ENCODE data around the gene TATDN2. TPM values are rescaled to one million over a fixed set of nuclear protein-coding genes. Genes with fewer than 3 reads are reported as not detected.

Gene TATDN2
- total RNA-seq: 70.9 and 74.4 TPM in 2 replicates

- DNase-seq: peak; percentile 98
- Mint-ChIP-seq H3K9me3 (peaks cover 20% of the 10 kb centered on the region), H3K27me3 (no peaks in the 10 kb centered on the region), H3K36me3 (ENCODE audit: low read depth) (peaks cover 74% of the 10 kb centered on the region), H3K4me3 (peak within 1 kb of the TSS; percentile 92), H3K4me1 (peaks cover 46% of the 10 kb centered on the region), H3K27ac (peak within 1 kb of the TSS; percentile 98)
- intact Hi-C loops (cut with micrococcal nuclease): loop anchor here (2.0 to 10.0 kb wide), 5 partner anchors 84 to 852 kb away; partner anchors contain the start of genes CRELD1, IRAK2, JAGN1 and RPUSD3
These were observed at the start of gene TATDN2 for GRCh38 chr3:10248184-10248983. TATDN2 (plus strand) TSS chr3:10248459; CDS start chr3:10249201, 742 bp downstream.

- peaks cover 71% of the 10 kb centered on the region for H3K4me1 Mint-ChIP-seq
- peak overlapping the region; percentile 90 for H3K27ac Mint-ChIP-seq
- intact Hi-C loops (cut with micrococcal nuclease): loop anchor here (1.0 to 2.0 kb wide), 2 partner anchors 8 to 34 kb away; partner anchors contain the start of gene IRAK2
- peak; percentile 93 for DNase-seq
- no peaks in the 10 kb centered on the region for H3K9me3 Mint-ChIP-seq
- peaks cover 14% of the 10 kb centered on the region for H3K36me3 Mint-ChIP-seq (ENCODE audit: low read depth)
- peak overlapping the region; percentile 61 for H3K4me3 Mint-ChIP-seq
- no peaks in the 10 kb centered on the region for H3K27me3 Mint-ChIP-seq
These were observed 49.3 kb upstream of the TATDN2 start for GRCh38 chr3:10198761-10199649.

- no peaks in the 10 kb centered on the region for H3K27me3 Mint-ChIP-seq
- peaks cover 32% of the 10 kb centered on the region for H3K36me3 Mint-ChIP-seq (ENCODE audit: low read depth)
- no peak overlapping the region for H3K27ac Mint-ChIP-seq
- peaks cover 36% of the 10 kb centered on the region for H3K4me1 Mint-ChIP-seq
- H3K9me3 Mint-ChIP-seq: no peaks in the 10 kb centered on the region
- no peak for DNase-seq
- intact Hi-C loops (cut with micrococcal nuclease): loop anchor here (2.0 kb wide), 1 partner anchor 16 kb away; no protein-coding TSS in a partner anchor
- no peak overlapping the region for H3K4me3 Mint-ChIP-seq
These were observed 43.3 kb upstream of the TATDN2 start for GRCh38 chr3:10204921-10205320.

GRCh38 chr3:10205451-10206165 is 42.7 kb upstream of the TATDN2 start:
- no peaks in the 10 kb centered on the region for H3K9me3 Mint-ChIP-seq
- intact Hi-C loops (cut with micrococcal nuclease): loop anchor here (2.0 kb wide), 1 partner anchor 17 kb away; no protein-coding TSS in a partner anchor
- H3K36me3 Mint-ChIP-seq (ENCODE audit: low read depth): peaks cover 33% of the 10 kb centered on the region
- DNase-seq: no peak
- no peaks in the 10 kb centered on the region for H3K27me3 Mint-ChIP-seq
- peak overlapping the region; percentile 19 for H3K27ac Mint-ChIP-seq
- H3K4me3 Mint-ChIP-seq: no peak overlapping the region
- peaks cover 32% of the 10 kb centered on the region for H3K4me1 Mint-ChIP-seq

- Mint-ChIP-seq H3K27me3 (no peaks in the 10 kb centered on the region), H3K36me3 (ENCODE audit: low read depth) (peaks cover 33% of the 10 kb centered on the region), H3K4me3 (no peak overlapping the region), H3K4me1 (peaks cover 30% of the 10 kb centered on the region), H3K9me3 (no peaks in the 10 kb centered on the region), H3K27ac (peak overlapping the region; percentile 19)
- intact Hi-C loops (cut with micrococcal nuclease): no loop called here
- no peak for DNase-seq
These were observed 42.1 kb upstream of the TATDN2 start for GRCh38 chr3:10206166-10206511.

GRCh38 chr3:10213156-10213792 is 35.0 kb upstream of the TATDN2 start:
- peaks cover 3% of the 10 kb centered on the region for H3K9me3 Mint-ChIP-seq
- H3K4me3 Mint-ChIP-seq: no peak overlapping the region
- no peak for DNase-seq
- H3K27ac Mint-ChIP-seq: no peak overlapping the region
- intact Hi-C loops (cut with micrococcal nuclease): no loop called here
- H3K27me3 Mint-ChIP-seq: no peaks in the 10 kb centered on the region
- H3K4me1 Mint-ChIP-seq: peaks cover 6% of the 10 kb centered on the region
- peaks cover 46% of the 10 kb centered on the region for H3K36me3 Mint-ChIP-seq (ENCODE audit: low read depth)

- Mint-ChIP-seq H3K27ac (no peak overlapping the region), H3K4me1 (peaks cover 17% of the 10 kb centered on the region), H3K36me3 (ENCODE audit: low read depth) (peaks cover 44% of the 10 kb centered on the region), H3K9me3 (peaks cover 3% of the 10 kb centered on the region), H3K4me3 (no peak overlapping the region), H3K27me3 (no peaks in the 10 kb centered on the region)
- no peak for DNase-seq
- intact Hi-C loops (cut with micrococcal nuclease): no loop called here
These were observed 32.5 kb upstream of the TATDN2 start for GRCh38 chr3:10215578-10216368.

- Mint-ChIP-seq H3K4me1 (peaks cover 29% of the 10 kb centered on the region), H3K4me3 (no peak overlapping the region), H3K27me3 (no peaks in the 10 kb centered on the region), H3K36me3 (ENCODE audit: low read depth) (peaks cover 49% of the 10 kb centered on the region), H3K9me3 (peaks cover 3% of the 10 kb centered on the region), H3K27ac (no peak overlapping the region)
- intact Hi-C loops (cut with micrococcal nuclease): no loop called here
- DNase-seq: no peak
These were observed 30.9 kb upstream of the TATDN2 start for GRCh38 chr3:10217359-10217758.

- H3K36me3 Mint-ChIP-seq (ENCODE audit: low read depth): peaks cover 57% of the 10 kb centered on the region
- H3K27ac Mint-ChIP-seq: peak overlapping the region; percentile 7
- intact Hi-C loops (cut with micrococcal nuclease): loop anchor here (10.0 kb wide), 2 partner anchors 195 to 235 kb away; partner anchors contain the start of genes EMC3 and FANCD2
- DNase-seq: no peak
- H3K27me3 Mint-ChIP-seq: no peaks in the 10 kb centered on the region
- peaks cover 48% of the 10 kb centered on the region for H3K4me1 Mint-ChIP-seq
- H3K9me3 Mint-ChIP-seq: peaks cover 6% of the 10 kb centered on the region
- no peak overlapping the region for H3K4me3 Mint-ChIP-seq
These were observed 28.5 kb upstream of the TATDN2 start for GRCh38 chr3:10219737-10220136.

- intact Hi-C loops (cut with micrococcal nuclease): loop anchor here (2.0 to 10.0 kb wide), 4 partner anchors 81 to 239 kb away; partner anchors contain the start of genes BRK1, EMC3 and FANCD2
- peaks cover 70% of the 10 kb centered on the region for H3K4me1 Mint-ChIP-seq
- H3K9me3 Mint-ChIP-seq: peaks cover 4% of the 10 kb centered on the region
- H3K36me3 Mint-ChIP-seq (ENCODE audit: low read depth): peaks cover 46% of the 10 kb centered on the region
- no peaks in the 10 kb centered on the region for H3K27me3 Mint-ChIP-seq
- DNase-seq: peak; percentile 83
- H3K4me3 Mint-ChIP-seq: peak overlapping the region; percentile 36
- H3K27ac Mint-ChIP-seq: peak overlapping the region; percentile 89
These were observed 24.3 kb upstream of the TATDN2 start for GRCh38 chr3:10223676-10224639.

GRCh38 chr3:10224794-10225665 is 23.2 kb upstream of the TATDN2 start:
- intact Hi-C loops (cut with micrococcal nuclease): loop anchor here (1.0 to 10.0 kb wide), 6 partner anchors 32 to 240 kb away; partner anchors contain the start of genes BRK1, EMC3, FANCD2 and IRAK2

More at GRCh38 chr3:10224794-10225665, 23.2 kb upstream of the TATDN2 start:
- no peaks in the 10 kb centered on the region for H3K27me3 Mint-ChIP-seq
- H3K27ac Mint-ChIP-seq: peak overlapping the region; percentile 89
- H3K4me1 Mint-ChIP-seq: peaks cover 69% of the 10 kb centered on the region
- peak overlapping the region; percentile 72 for H3K4me3 Mint-ChIP-seq
- peak; percentile 89 for DNase-seq
- H3K9me3 Mint-ChIP-seq: peaks cover 4% of the 10 kb centered on the region
- peaks cover 44% of the 10 kb centered on the region for H3K36me3 Mint-ChIP-seq (ENCODE audit: low read depth)

Data from activated CD4-positive, alpha-beta T cell treated with anti-CD3 and anti-CD28 coated beads, Interleukin-2, amount 10 ng/mL, durations not matched to agents 24 days and 14 days (primary cell).